Calu3 (cell line): ENCODE results near the gene CNTN5. TPM values are rescaled to one million over a fixed set of nuclear protein-coding genes. Genes with fewer than 3 reads are reported as not detected.

ENCODE experiments used
- BruUV-seq: library from RNA; stranded (reverse); fragments of 400-500 nt; replicated peaks from 2 replicates; lab custom pipeline; 2021; lab: Mats Ljungman, UMichigan
- CTCF ChIA-PET: fragments of 300-600 bp; sonication (Branson Sonifier 250); formaldehyde crosslinking; loops from one replicate; lab custom pipeline; 2022; ENCODE audit warnings: antibody characterized with exemption; lab: Charles Lee
- DNase-seq: peaks from one replicate; pipeline ENCODE4 v3.0.0; 2022
- H3K27ac Mint-ChIP-seq: one replicate; pipeline ENCODE4 v1.8.0; 2022; ENCODE audit warnings: mixed read lengths; ENCODE audit not compliant: unreplicated experiment
- H3K27me3 Mint-ChIP-seq: one replicate; pipeline ENCODE4 v1.8.0; 2022; ENCODE audit warnings: mixed read lengths; ENCODE audit not compliant: unreplicated experiment
- H3K36me3 Mint-ChIP-seq: one replicate; pipeline ENCODE4 v1.8.0; 2022; ENCODE audit warnings: mild to moderate bottlenecking, moderate library complexity, mixed read lengths; ENCODE audit not compliant: insufficient read depth, unreplicated experiment
- H3K4me1 Mint-ChIP-seq: one replicate; pipeline ENCODE4 v1.8.0; 2022; ENCODE audit warnings: mild to moderate bottlenecking, low read depth, mixed read lengths; ENCODE audit not compliant: unreplicated experiment
- H3K4me3 Mint-ChIP-seq: one replicate; pipeline ENCODE4 v1.8.0; 2022; ENCODE audit warnings: mild to moderate bottlenecking, low read depth, moderate library complexity, mixed read lengths; ENCODE audit not compliant: unreplicated experiment
- H3K9me3 Mint-ChIP-seq: one replicate; pipeline ENCODE4 v1.8.0; 2022; ENCODE audit warnings: low read depth, mixed read lengths; ENCODE audit not compliant: unreplicated experiment
- CTCF ChIP-seq: fragments of 200-600 bp; IDR thresholded peaks from one replicate; pipeline ENCODE4 v1.8.0; 2022; ENCODE audit warnings: antibody characterized with exemption; ENCODE audit not compliant: unreplicated experiment
- intact Hi-C: fragments of 100-400 bp; cut with micrococcal nuclease; formaldehyde crosslinking; loops from one replicate; pipeline ENCODE4 v1.10.0; 2022; ENCODE audit not compliant: unreplicated experiment
- total RNA-seq: library from RNA; stranded (reverse); gene quantifications from 2 replicates; pipeline ENCODE4 v1.2.3, GENCODE V29; 2022

CNTN5 gene
- total RNA-seq, 1 experiment from 2014 or later = not detected

- no peak for DNase-seq
- no TSS peak for BruUV-seq
- no peak overlapping the region for H3K27ac Mint-ChIP-seq
- H3K27me3 Mint-ChIP-seq = no peaks in the 10 kb centered on the region
- no peak overlapping the region for H3K4me3 Mint-ChIP-seq
- peaks cover 25% of the 10 kb centered on the region for H3K4me1 Mint-ChIP-seq
- intact Hi-C loops = no loop called here
- TF ChIP-seq CTCF = no peak
- peaks cover 5% of the 10 kb centered on the region for H3K36me3 Mint-ChIP-seq
- CTCF ChIA-PET = no interaction called here
- no peaks in the 10 kb centered on the region for H3K9me3 Mint-ChIP-seq
Observed at GRCh38 chr11:100013011-100013410, 992.3 kb downstream of the CNTN5 start.

DNA sequence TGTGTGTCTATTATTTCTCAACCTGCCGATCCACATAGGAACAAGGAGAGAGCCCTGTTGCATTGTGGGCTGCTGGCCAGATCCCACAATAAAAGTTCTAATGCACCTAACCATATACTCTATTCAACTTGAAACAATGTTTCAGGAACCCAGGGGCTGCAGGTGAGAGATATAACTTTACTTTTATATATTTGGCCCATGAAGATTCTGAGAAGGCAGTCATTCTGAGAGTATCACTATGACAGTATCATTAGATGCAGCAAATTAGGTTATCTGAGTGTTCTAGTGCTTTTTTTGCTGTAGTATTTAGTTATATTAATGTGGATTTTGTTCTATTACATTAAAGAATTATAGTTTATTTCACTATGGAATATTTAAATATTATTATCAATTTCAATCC lies 1011.2 kb downstream of the CNTN5 start:
- Mint-ChIP-seq H3K27me3 (no peaks in the 10 kb centered on the region), H3K4me3 (no peak overlapping the region), H3K9me3 (peaks cover 3% of the 10 kb centered on the region), H3K36me3 (no peaks in the 10 kb centered on the region), H3K4me1 (no peaks in the 10 kb centered on the region), H3K27ac (no peak overlapping the region)
- TF ChIP-seq CTCF = no peak
- intact Hi-C loops = no loop called here
- BruUV-seq = no TSS peak
- no peak for DNase-seq
- CTCF ChIA-PET = no interaction called here

DNA sequence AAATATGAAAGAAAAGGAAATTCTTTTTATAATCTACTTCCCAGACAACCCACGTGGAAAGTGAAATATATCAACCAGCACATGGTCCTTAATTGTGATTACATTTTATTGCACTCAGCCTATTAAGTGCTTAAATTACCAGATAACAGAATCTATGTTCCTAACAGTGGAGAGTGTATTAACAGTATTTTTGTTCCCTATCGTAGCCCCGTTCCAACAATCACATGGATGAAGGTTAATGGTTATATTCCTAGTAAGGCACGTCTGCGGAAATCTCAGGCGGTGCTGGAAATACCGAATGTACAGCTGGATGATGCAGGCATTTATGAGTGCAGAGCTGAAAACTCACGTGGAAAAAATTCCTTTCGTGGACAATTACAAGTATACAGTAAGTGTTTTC lies 1040.3 kb downstream of the CNTN5 start:
- Mint-ChIP-seq H3K27me3 (no peaks in the 10 kb centered on the region), H3K36me3 (no peaks in the 10 kb centered on the region), H3K27ac (no peak overlapping the region), H3K4me3 (no peak overlapping the region), H3K9me3 (no peaks in the 10 kb centered on the region), H3K4me1 (no peaks in the 10 kb centered on the region)
- CTCF ChIA-PET = no interaction called here
- DNase-seq = no peak
- intact Hi-C loops = no loop called here
- BruUV-seq = no TSS peak
- TF ChIP-seq CTCF = no peak

DNA sequence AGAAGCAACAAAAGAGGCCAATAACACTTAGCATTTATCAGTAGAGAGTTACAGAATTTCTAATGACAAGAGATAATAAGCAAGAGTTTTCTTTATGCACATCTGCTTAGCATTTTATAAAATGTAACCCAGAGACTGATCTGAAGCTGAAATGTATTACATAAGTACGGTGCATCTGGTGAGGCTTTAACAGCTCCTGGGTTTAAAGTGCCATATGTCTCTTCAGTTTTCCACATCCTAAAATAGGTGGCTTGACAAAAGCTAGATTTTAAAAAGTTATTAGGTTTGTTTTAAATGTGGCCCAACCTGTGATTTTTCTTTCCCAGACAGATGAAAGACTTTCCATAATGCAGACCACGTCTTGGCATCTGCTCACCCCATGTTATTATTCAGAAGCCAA lies 1045.7 kb downstream of the CNTN5 start:
- H3K36me3 Mint-ChIP-seq = no peaks in the 10 kb centered on the region
- H3K27ac Mint-ChIP-seq = no peak overlapping the region
- H3K4me1 Mint-ChIP-seq = no peaks in the 10 kb centered on the region
- CTCF ChIA-PET = no interaction called here
- no peak for DNase-seq
- intact Hi-C loops = no loop called here
- H3K27me3 Mint-ChIP-seq = no peaks in the 10 kb centered on the region
- H3K9me3 Mint-ChIP-seq = no peaks in the 10 kb centered on the region
- H3K4me3 Mint-ChIP-seq = no peak overlapping the region
- no TSS peak for BruUV-seq
- TF ChIP-seq CTCF = no peak
